B cell (primary cell): ENCODE measurements around the gene UQCR10. TPM values are rescaled to one million over a fixed set of nuclear protein-coding genes. Genes with fewer than 3 reads are reported as not detected.

Experiments used
- ATAC-seq: fragments of 200-7000 bp; cut with Tn5 transposase; one replicate; pipeline ENCODE4 v1.10.0; 2021; ENCODE audit warnings: low read depth, mild to moderate bottlenecking, moderate number of reproducible peaks, moderate library complexity
- CTCF ChIA-PET: fragments of 350-600 bp; sonication (Branson Sonifier 250); formaldehyde crosslinking; loops from one replicate; lab custom pipeline; 2021; ENCODE audit warnings: antibody characterized with exemption, inconsistent platforms; lab: Charles Lee
- POLR2A ChIA-PET: fragments of 350-600 bp; sonication (Branson Sonifier 250); formaldehyde crosslinking; loops from one replicate; lab custom pipeline; 2021; ENCODE audit warnings: antibody characterized with exemption; lab: Charles Lee
- DNase-seq: peaks from one replicate; pipeline ENCODE4 v3.0.0; 2013
- H2AFZ ChIP-seq: 2 replicates; pipeline ENCODE4 v1.6.1; 2012; ENCODE audit warnings: mild to moderate bottlenecking, low read depth, low read length; ENCODE audit not compliant: insufficient read depth, poor library complexity, severe bottlenecking
- H3K27ac ChIP-seq, 2 donors: 1 replicate in 1 of 2; 2 replicates in 1 of 2; pipeline ENCODE4 v1.5.1; 2012 to 2013; ENCODE audit warnings: low read length in 2 of 2, mild to moderate bottlenecking in 2 of 2, moderate library complexity in 1 of 2
- H3K27me3 ChIP-seq, 4 experiments: fragments of 200-600 bp in 1 of 4; sonication (generic) in 1 of 4; replicated peaks in 1 of 4; 1 replicate in 2 of 4; 2 replicates in 2 of 4; pipeline versions ENCODE4 v1.6.1 to v1.7.0; 2013 to 2016; ENCODE audit warnings: low read length in 3 of 4, mild to moderate bottlenecking in 2 of 4, mixed read lengths in 1 of 4, moderate library complexity in 1 of 4; ENCODE audit not compliant: insufficient read depth in 4 of 4, control insufficient read depth in 3 of 4; ENCODE audit errors: control extremely low read depth in 1 of 4
- H3K36me3 ChIP-seq, 2 experiments: replicated peaks in 1 of 2; 1 replicate in 1 of 2; 2 replicates in 1 of 2; pipeline versions ENCODE4 v1.6.1 to v1.7.1; 2013; ENCODE audit warnings: low read length in 1 of 2; ENCODE audit not compliant: insufficient read depth in 2 of 2, control insufficient read depth in 1 of 2; ENCODE audit errors: control extremely low read depth in 1 of 2, extremely low read depth in 1 of 2
- H3K4me1 ChIP-seq, 2 donors: fragments of 200-600 bp in 1 of 2; sonication (generic) in 1 of 2; 1 replicate in 1 of 2; 2 replicates in 1 of 2; pipeline versions ENCODE4 v1.5.1 to v1.6.1; 2013 to 2017; ENCODE audit warnings: low read length in 2 of 2; ENCODE audit not compliant: control insufficient read depth in 2 of 2, insufficient read depth in 2 of 2
- H3K4me2 ChIP-seq: replicated peaks from 2 replicates; pipeline ENCODE3; 2012; ENCODE audit warnings: mild to moderate bottlenecking, low read depth, low read length; ENCODE audit not compliant: poor library complexity, severe bottlenecking
- H3K4me3 ChIP-seq, 5 experiments: fragments of 200-600 bp in 1 of 5; sonication (generic) in 1 of 5; 1 replicate in 3 of 5; 2 replicates in 2 of 5; pipeline versions ENCODE4 v1.5.1 to v1.7.0; 2011 to 2016; ENCODE audit warnings: low read length in 4 of 5, mild to moderate bottlenecking in 4 of 5, low read depth in 2 of 5, control low read depth in 1 of 5, moderate library complexity in 1 of 5; ENCODE audit not compliant: insufficient read depth in 1 of 5; ENCODE audit errors: control extremely low read depth in 1 of 5, extremely low read depth in 1 of 5
- H3K79me2 ChIP-seq: fragments of 200-600 bp; sonication (generic); one replicate; pipeline ENCODE4 v1.6.0; 2016; ENCODE audit warnings: low read length; ENCODE audit not compliant: control insufficient read depth, insufficient read depth
- H3K9ac ChIP-seq: fragments of 200-600 bp; sonication (generic); 2 replicates; pipeline ENCODE4 v1.6.1; 2017; ENCODE audit warnings: mild to moderate bottlenecking, low read length, moderate library complexity
- H3K9me3 ChIP-seq, 3 donors: one replicate each; pipeline versions ENCODE4 v1.6.1 to v1.7.1; 2013; ENCODE audit warnings: low read length in 2 of 3; ENCODE audit not compliant: control insufficient read depth in 2 of 3, insufficient read depth in 1 of 3; ENCODE audit errors: control extremely low read depth in 1 of 3
- H4K20me1 ChIP-seq: 2 replicates; pipeline ENCODE4 v1.6.0; 2012; ENCODE audit warnings: mild to moderate bottlenecking, low read length; ENCODE audit not compliant: insufficient read depth, control insufficient read depth, poor library complexity, severe bottlenecking
- H3K27ac Mint-ChIP-seq: one replicate; pipeline ENCODE4 v1.8.0; 2021; ENCODE audit warnings: mixed read lengths
- H3K27me3 Mint-ChIP-seq: one replicate; pipeline ENCODE4 v1.8.0; 2021; ENCODE audit warnings: mixed read lengths
- H3K4me1 Mint-ChIP-seq: one replicate; pipeline ENCODE4 v1.8.0; 2021; ENCODE audit warnings: mixed read lengths
- H3K4me3 Mint-ChIP-seq: one replicate; pipeline ENCODE4 v1.8.0; 2021; ENCODE audit warnings: mixed read lengths
- H3K9me3 Mint-ChIP-seq: one replicate; pipeline ENCODE4 v1.8.0; 2022; ENCODE audit warnings: mixed read lengths; ENCODE audit not compliant: insufficient read depth
- CTCF ChIP-seq: fragments of 200-600 bp; IDR thresholded peaks from one replicate; pipeline ENCODE4 v1.8.0; 2022; ENCODE audit warnings: antibody characterized with exemption, mild to moderate bottlenecking
- EZH2 ChIP-seq: IDR thresholded peaks from 2 replicates; pipeline ENCODE4 v1.6.1; 2012; ENCODE audit warnings: borderline replicate concordance, low read depth, mild to moderate bottlenecking, moderate library complexity, low read length; ENCODE audit not compliant: insufficient read depth, poor library complexity, severe bottlenecking
- WGBS: methylation state at CpG from one replicate; pipeline ENCODE4 v1.1.5; 2013; ENCODE audit warnings: missing lambda C conversion rate; ENCODE audit not compliant: insufficient coverage; 5-methylcytosine and 5-hydroxymethylcytosine counted together
- intact Hi-C: fragments of 100-400 bp; cut with micrococcal nuclease; formaldehyde crosslinking; loops from one replicate; pipeline ENCODE4 v1.10.0; 2022
- polyA plus RNA-seq: library from polyadenylated mRNA; depleted of rRNA; stranded (reverse); fragments of >200 nt; gene quantifications from 2 replicates; pipeline ENCODE4 v1.2.3, GENCODE V29; 2012
- total RNA-seq, 2 donors: library from RNA; stranded (reverse); fragments of 120-200 nt in 1 of 2; gene quantifications; 1 replicate in 1 of 2; 2 replicates in 1 of 2; pipeline versions ENCODE4 v1.2.3 to v1.2.4, GENCODE V29; 2013 to 2022

The UQCR10 gene
- total and polyA plus RNA-seq, 2 donors (not counting 1 experiment from before 2014, with no cell fraction given) = 41.0 to 67.6 TPM

GRCh38 chr22:29814003-29814402 is 46.8 kb downstream of the UQCR10 start:
- Histone ChIP-seq H3K4me1 (no peaks in the 10 kb centered on the region), H3K27me3 (no peaks in the 10 kb centered on the region), H3K4me3 (no peak overlapping the region), H4K20me1 (no peaks in the 10 kb centered on the region), H3K27ac (no peak overlapping the region), H3K79me2 (no peaks in the 10 kb centered on the region), H2AFZ (no peak overlapping the region), H3K9me3 (no peaks in the 10 kb centered on the region), H3K36me3 (peaks cover 2 to 85% of the 10 kb centered on the region in 2 experiments), H3K9ac (no peak overlapping the region), H3K4me2 (no peak overlapping the region)
- H3K9me3 Mint-ChIP-seq = no peaks in the 10 kb centered on the region
- CTCF ChIA-PET = no interaction called here
- intact Hi-C loops = no loop called here
- 100% methylated on average over 4 of the region's 5 CpGs for WGBS
- DNase-seq = no peak
- POLR2A ChIA-PET = interaction anchor here (0.5 kb wide), 1 partner anchor 26 kb away, joined by 3 read pairs; no protein-coding TSS in a partner anchor
- H3K27me3 Mint-ChIP-seq = no peaks in the 10 kb centered on the region
- H3K27ac Mint-ChIP-seq = no peak overlapping the region
- no peak for ATAC-seq
- H3K4me1 Mint-ChIP-seq = no peaks in the 10 kb centered on the region
- TF ChIP-seq CTCF (no peak), EZH2 (no peak)
- H3K4me3 Mint-ChIP-seq = no peak overlapping the region

GRCh38 chr22:29815580-29815979 is 48.4 kb downstream of the UQCR10 start:
- ChIA-PET POLR2A (no interaction called here), CTCF (interaction anchor here (0.6 to 1.1 kb wide), 2 partner anchors 16 to 188 kb away, joined by 3 to 4 read pairs; no protein-coding TSS in a partner anchor)
- 94% methylated on average over 2 of the region's 4 CpGs for WGBS

More at GRCh38 chr22:29815580-29815979, 48.4 kb downstream of the UQCR10 start:
- intact Hi-C loops = no loop called here
- H3K4me3 ChIP-seq = no peak overlapping the region
- Mint-ChIP-seq H3K4me1 (no peaks in the 10 kb centered on the region), H3K9me3 (no peaks in the 10 kb centered on the region), H3K27me3 (no peaks in the 10 kb centered on the region), H3K4me3 (no peak overlapping the region), H3K27ac (no peak overlapping the region)
- H3K27ac ChIP-seq = no peak overlapping the region
- H3K36me3 ChIP-seq = peaks cover 4 to 85% of the 10 kb centered on the region in 2 experiments
- ATAC-seq (no peak), DNase-seq (no peak)
- H3K9me3 ChIP-seq = no peaks in the 10 kb centered on the region
- TF ChIP-seq CTCF (no peak), EZH2 (no peak)
- no peak overlapping the region for H3K4me2 ChIP-seq
- H3K79me2 ChIP-seq = no peaks in the 10 kb centered on the region
- H3K9ac ChIP-seq = no peak overlapping the region
- no peaks in the 10 kb centered on the region for H4K20me1 ChIP-seq
- H3K4me1 ChIP-seq = no peaks in the 10 kb centered on the region
- no peak overlapping the region for H2AFZ ChIP-seq
- H3K27me3 ChIP-seq = no peaks in the 10 kb centered on the region
